SK-N-SH treated with all-trans-retinoic acid at 6 μM for 48 hours (cell line): ENCODE results near the gene NFATC3.

Experiments used
- CREB5 ChIP-seq: fragments of 250-450 bp; sonication (Bioruptor Pico); IDR thresholded peaks from 2 replicates; pipeline ENCODE4 v1.5.1; 2020; ENCODE audit warnings: low read depth, mild to moderate bottlenecking, moderate library complexity
- CSRNP3 ChIP-seq: fragments of 250-450 bp; sonication (Bioruptor Pico); IDR thresholded peaks from 2 replicates; pipeline ENCODE4 v1.5.1; 2021; ENCODE audit warnings: mild to moderate bottlenecking, moderate library complexity
- ESRRG ChIP-seq: fragments of 250-450 bp; sonication (Bioruptor Pico); IDR thresholded peaks from 2 replicates; pipeline ENCODE4 v1.6.1; 2021; ENCODE audit warnings: mild to moderate bottlenecking
- PATZ1 ChIP-seq: fragments of 250-450 bp; sonication (Bioruptor Pico); IDR thresholded peaks from 2 replicates; pipeline ENCODE4 v1.8.0; 2020; ENCODE audit warnings: mild to moderate bottlenecking, moderate library complexity, borderline replicate concordance
- ZC3H10 ChIP-seq: fragments of 250-450 bp; sonication (Bioruptor Pico); IDR thresholded peaks from 2 replicates; pipeline ENCODE4 v1.5.1; 2021; ENCODE audit warnings: mild to moderate bottlenecking, moderate library complexity

GRCh38 chr16:68166264-68166663, 81.1 kb downstream of the NFATC3 start:
- TF ChIP-seq ZC3H10: no peak
- no peak for TF ChIP-seq PATZ1 (CRISPR knock-in tag)
- TF ChIP-seq CSRNP3: no peak
- no peak for TF ChIP-seq CREB5 (CRISPR knock-in tag)
- no peak for TF ChIP-seq ESRRG (CRISPR knock-in tag)
